Caco-2 (cell line): ENCODE data around the gene SMYD3. TPM values are rescaled to one million over a fixed set of nuclear protein-coding genes. Genes with fewer than 3 reads are reported as not detected.

Source experiments
- BruUV-seq: library from RNA; stranded (reverse); fragments of 400-500 nt; replicated peaks from 2 replicates; lab custom pipeline; 2021; lab: Mats Ljungman, UMichigan
- CTCF ChIA-PET: fragments of 300-600 bp; sonication (Branson Sonifier 250); formaldehyde crosslinking; loops from one replicate; lab custom pipeline; 2022; ENCODE audit warnings: antibody characterized with exemption; lab: Charles Lee
- POLR2A ChIA-PET: fragments of 300-600 bp; sonication (Branson Sonifier 250); formaldehyde crosslinking; loops from one replicate; lab custom pipeline; 2022; ENCODE audit warnings: antibody characterized with exemption; lab: Charles Lee
- DNase-seq, 2 experiments: peaks; one replicate each; pipeline versions ENCODE4 v3.0.0 to v3.0.0-alpha.2; 2020 to 2022
- H3K27me3 ChIP-seq: replicated peaks from 2 replicates; pipeline ENCODE4 v1.6.0; 2011; ENCODE audit warnings: low read length; ENCODE audit not compliant: control insufficient read depth, insufficient read depth
- H3K36me3 ChIP-seq: 2 replicates; pipeline ENCODE4 v1.5.1; 2011; ENCODE audit warnings: low read length; ENCODE audit not compliant: control insufficient read depth, insufficient read depth
- H3K4me1 ChIP-seq: fragments of 250-450 bp; sonication (Bioruptor Pico); 2 replicates; pipeline ENCODE4 v1.5.1; 2020; ENCODE audit warnings: mild to moderate bottlenecking
- H3K4me3 ChIP-seq: 2 replicates; pipeline ENCODE4 v1.5.1; 2011; ENCODE audit warnings: low read depth, mild to moderate bottlenecking, control low read depth, low read length
- H3K9me3 ChIP-seq: fragments of 250-450 bp; sonication (Bioruptor Pico); 2 replicates; pipeline ENCODE4 v1.5.1; 2020; ENCODE audit warnings: mild to moderate bottlenecking, moderate library complexity
- H3K27ac Mint-ChIP-seq: one replicate; pipeline ENCODE4 v1.8.0; 2022; ENCODE audit warnings: mixed read lengths; ENCODE audit not compliant: unreplicated experiment
- H3K27me3 Mint-ChIP-seq: one replicate; pipeline ENCODE4 v1.8.0; 2022; ENCODE audit warnings: mixed read lengths; ENCODE audit not compliant: insufficient read depth, unreplicated experiment
- H3K36me3 Mint-ChIP-seq: one replicate; pipeline ENCODE4 v1.8.0; 2022; ENCODE audit warnings: mild to moderate bottlenecking, mixed read lengths; ENCODE audit not compliant: insufficient read depth, unreplicated experiment
- H3K4me1 Mint-ChIP-seq: one replicate; pipeline ENCODE4 v1.8.0; 2022; ENCODE audit warnings: low read depth, mixed read lengths; ENCODE audit not compliant: unreplicated experiment
- H3K4me3 Mint-ChIP-seq: one replicate; pipeline ENCODE4 v1.8.0; 2022; ENCODE audit warnings: mild to moderate bottlenecking, moderate library complexity, mixed read lengths; ENCODE audit not compliant: unreplicated experiment
- H3K9me3 Mint-ChIP-seq: one replicate; pipeline ENCODE4 v1.8.0; 2022; ENCODE audit warnings: mixed read lengths; ENCODE audit not compliant: unreplicated experiment
- CTCF ChIP-seq, 2 experiments: fragments of 200-600 bp in 1 of 2; IDR thresholded peaks; 1 replicate in 1 of 2; 2 replicates in 1 of 2; pipeline versions ENCODE4 v1.5.1 to v1.8.0; 2011 to 2022; ENCODE audit warnings: antibody characterized with exemption in 1 of 2, control low read depth in 1 of 2, inconsistent platforms in 1 of 2, low read depth in 1 of 2, low read length in 1 of 2, mild to moderate bottlenecking in 1 of 2, moderate library complexity in 1 of 2; ENCODE audit not compliant: insufficient read depth in 1 of 2, severe bottlenecking in 1 of 2, unreplicated experiment in 1 of 2
- intact Hi-C: fragments of 100-400 bp; cut with micrococcal nuclease; formaldehyde crosslinking; loops from one replicate; pipeline ENCODE4 v1.10.0; 2022; ENCODE audit not compliant: unreplicated experiment
- total RNA-seq: library from RNA; stranded (reverse); gene quantifications from 2 replicates; pipeline ENCODE4 v1.2.3, GENCODE V29; 2022

SMYD3 gene
- total RNA-seq, 1 experiment from 2014 or later: 33.0 TPM

- no peak for DNase-seq
- H3K27ac Mint-ChIP-seq: no peak overlapping the region
- H3K4me1 Mint-ChIP-seq: no peaks in the 10 kb centered on the region
- ChIA-PET POLR2A (no interaction called here), CTCF (interaction anchor here (0.7 kb wide), 1 partner anchor 21 kb away, joined by 6 read pairs; no protein-coding TSS in a partner anchor)
- peaks cover 20% of the 10 kb centered on the region for H3K9me3 Mint-ChIP-seq
- H3K36me3 Mint-ChIP-seq: no peaks in the 10 kb centered on the region
- Histone ChIP-seq H3K36me3 (no peaks in the 10 kb centered on the region), H3K4me1 (no peaks in the 10 kb centered on the region), H3K27me3 (no peaks in the 10 kb centered on the region; the same call in 1 of the 2 replicates), H3K4me3 (no peak overlapping the region), H3K9me3 (peaks cover 9% of the 10 kb centered on the region)
- no peak overlapping the region for H3K4me3 Mint-ChIP-seq
- intact Hi-C loops: no loop called here
- H3K27me3 Mint-ChIP-seq: peaks cover 5% of the 10 kb centered on the region
- no peak for TF ChIP-seq CTCF (IDR thresholded peaks at IDR 0.05; ENCODE audit: insufficient read depth in 1 of 2, low read depth in 1 of 2, low read length in 1 of 2, severe bottlenecking in 1 of 2, unreplicated experiment in 1 of 2)
- no TSS peak for BruUV-seq
Observed at GRCh38 chr1:246530482-246530881, 23.4 kb upstream of the SMYD3 start.

- H3K9me3 ChIP-seq: peaks cover 9% of the 10 kb centered on the region
- no peak for TF ChIP-seq CTCF (IDR thresholded peaks at IDR 0.05; ENCODE audit: insufficient read depth in 1 of 2, low read depth in 1 of 2, low read length in 1 of 2, severe bottlenecking in 1 of 2, unreplicated experiment in 1 of 2)
- BruUV-seq: no TSS peak
- peaks cover 3% of the 10 kb centered on the region for H3K27me3 Mint-ChIP-seq
- no peaks in the 10 kb centered on the region; the same call in 1 of the 2 replicates for H3K27me3 ChIP-seq
- H3K4me1 ChIP-seq: no peaks in the 10 kb centered on the region
- no peak overlapping the region for H3K27ac Mint-ChIP-seq
- ChIA-PET CTCF (no interaction called here), POLR2A (no interaction called here)
- H3K4me1 Mint-ChIP-seq: no peaks in the 10 kb centered on the region
- intact Hi-C loops: no loop called here
- no peaks in the 10 kb centered on the region for H3K36me3 ChIP-seq
- H3K36me3 Mint-ChIP-seq: no peaks in the 10 kb centered on the region
- H3K9me3 Mint-ChIP-seq: peaks cover 20% of the 10 kb centered on the region
- DNase-seq: no peak
- no peak overlapping the region for H3K4me3 Mint-ChIP-seq
- no peak overlapping the region for H3K4me3 ChIP-seq
Observed at GRCh38 chr1:246528933-246529731, 22.1 kb upstream of the SMYD3 start.

- Histone ChIP-seq H3K27me3 (no peaks in the 10 kb centered on the region; the same call in 1 of the 2 replicates), H3K9me3 (peaks cover 12% of the 10 kb centered on the region), H3K4me3 (no peak overlapping the region), H3K36me3 (no peaks in the 10 kb centered on the region), H3K4me1 (no peaks in the 10 kb centered on the region)
- no TSS peak for BruUV-seq
- Mint-ChIP-seq H3K9me3 (peaks cover 20% of the 10 kb centered on the region), H3K27me3 (peaks cover 3% of the 10 kb centered on the region), H3K4me3 (no peak overlapping the region), H3K27ac (no peak overlapping the region), H3K36me3 (no peaks in the 10 kb centered on the region), H3K4me1 (no peaks in the 10 kb centered on the region)
- ChIA-PET POLR2A (no interaction called here), CTCF (no interaction called here)
- TF ChIP-seq CTCF (IDR thresholded peaks at IDR 0.05; ENCODE audit: insufficient read depth in 1 of 2, low read depth in 1 of 2, low read length in 1 of 2, severe bottlenecking in 1 of 2, unreplicated experiment in 1 of 2): no peak
- intact Hi-C loops: no loop called here
- DNase-seq: no peak
Observed at GRCh38 chr1:246527402-246528088, 20.5 kb upstream of the SMYD3 start.
